Posterior vena cava (tissue), 2 donors: ENCODE measurements around the gene CES4A. TPM values are rescaled to one million over a fixed set of nuclear protein-coding genes. Genes with fewer than 3 reads are reported as not detected.
A peak's percentile ranks its signal among the peaks of the same experiment; 100 is the strongest.
"Not testable (repeated sequence)": the region's sequence is repeated elsewhere in the genome, so short reads cannot be mapped to it uniquely, and the experiment has no call there.

Source experiments
- DNase-seq: peaks from one replicate; pipeline ENCODE4 v3.0.0-alpha.2; 2020; ENCODE audit warnings: low spot score
- intact Hi-C, 2 donors: fragments of 100-400 bp; cut with DNase I; formaldehyde crosslinking; loops; one replicate each; pipeline versions ENCODE4 v1.14.1 to v1.14.2; 2022 to 2023
- total RNA-seq, 2 donors: library from RNA; stranded (reverse); fragmentation: NEBNext Ultra II Directional; extraction: Animal tissue kit (Norgen Biotek cat#: 25700); gene quantifications; one replicate each; pipeline ENCODE4 v1.2.1, GENCODE V29; 2021
- donor health status: DM: yes; HTN: yes; CAD: no.
- donor health status: DM: yes; HTN: yes; CAD: no.

The CES4A gene
- total RNA-seq, 2 donors from 2014 or later: 2.8 to 7.4 TPM

DNA sequence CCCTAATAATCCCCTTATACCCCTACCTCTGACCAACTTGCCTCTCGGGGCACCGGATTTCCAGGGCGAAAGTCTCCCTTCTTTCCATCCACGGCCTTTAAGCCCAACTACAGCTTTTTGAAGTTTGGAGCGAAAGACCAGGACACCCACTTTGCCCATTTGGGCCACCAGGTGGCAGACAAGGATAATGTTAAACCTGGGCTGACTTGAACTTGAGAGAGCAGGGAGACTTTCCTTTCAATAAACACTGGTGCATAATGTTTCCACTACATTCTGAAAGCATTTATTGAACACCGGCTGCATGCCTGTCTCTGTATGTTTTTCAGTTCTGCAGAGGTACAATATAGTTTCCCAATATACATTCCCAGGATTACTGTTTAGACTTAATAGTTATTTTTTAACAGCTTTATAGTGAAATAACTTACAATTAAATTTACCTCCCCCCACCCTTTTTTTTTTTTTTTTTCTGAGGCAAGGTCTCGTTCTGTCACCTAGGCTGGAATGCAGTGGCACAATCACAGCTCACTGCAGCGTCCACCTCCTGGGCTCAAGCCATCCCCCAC, 34.2 kb upstream of the CES4A start:
- intact Hi-C loops: no loop called here
- peak; percentile 90 for DNase-seq

DNA sequence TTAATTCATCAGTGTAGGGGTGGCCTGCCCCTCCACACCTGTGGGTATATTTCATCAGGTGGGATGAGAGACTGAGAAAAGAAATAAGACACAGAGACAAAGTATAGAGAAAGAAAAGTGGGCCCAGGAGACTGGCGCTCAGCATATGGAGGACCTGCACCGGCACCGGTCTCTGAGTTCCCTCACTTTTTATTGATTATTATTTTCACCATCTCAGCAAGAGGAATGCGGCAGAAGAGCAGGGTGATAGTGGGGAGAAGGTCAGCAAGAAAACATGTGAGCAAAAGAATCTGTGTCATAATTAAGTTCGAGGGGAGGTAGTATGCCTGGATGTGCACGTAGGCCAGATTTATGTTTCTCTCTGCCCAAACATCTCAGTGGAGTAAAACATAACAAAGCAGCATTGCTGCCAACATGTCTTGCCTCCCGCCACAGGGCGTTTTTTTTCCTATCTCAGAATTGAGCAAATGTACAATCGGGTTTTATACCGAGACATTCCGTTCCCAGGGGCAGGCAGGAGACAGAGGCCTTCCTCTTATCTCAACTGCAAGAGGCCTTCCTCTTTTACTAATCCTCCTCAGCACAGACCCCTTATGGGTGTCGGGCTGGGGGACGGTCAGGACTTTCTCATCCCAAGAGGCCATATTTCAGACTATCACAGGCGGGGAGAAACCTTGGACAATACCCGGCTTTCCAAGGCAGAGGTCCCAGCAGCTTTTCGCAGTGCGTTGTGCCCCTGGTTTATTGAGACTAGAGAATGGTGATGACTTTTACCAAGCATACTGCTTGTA, 32.8 kb upstream of the CES4A start:
- DNase-seq: not testable (repeated sequence)
- intact Hi-C loops: loop anchor here in 1 of 2 donors (2.0 kb wide), 1 partner anchor 231 kb away; no protein-coding TSS in a partner anchor

GRCh38 chr16:66956154-66956457, 32.3 kb upstream of the CES4A start:
- intact Hi-C loops: loop anchor here in 1 of 2 donors (2.0 kb wide), 1 partner anchor 231 kb away; no protein-coding TSS in a partner anchor
- not testable (repeated sequence) for DNase-seq

DNA sequence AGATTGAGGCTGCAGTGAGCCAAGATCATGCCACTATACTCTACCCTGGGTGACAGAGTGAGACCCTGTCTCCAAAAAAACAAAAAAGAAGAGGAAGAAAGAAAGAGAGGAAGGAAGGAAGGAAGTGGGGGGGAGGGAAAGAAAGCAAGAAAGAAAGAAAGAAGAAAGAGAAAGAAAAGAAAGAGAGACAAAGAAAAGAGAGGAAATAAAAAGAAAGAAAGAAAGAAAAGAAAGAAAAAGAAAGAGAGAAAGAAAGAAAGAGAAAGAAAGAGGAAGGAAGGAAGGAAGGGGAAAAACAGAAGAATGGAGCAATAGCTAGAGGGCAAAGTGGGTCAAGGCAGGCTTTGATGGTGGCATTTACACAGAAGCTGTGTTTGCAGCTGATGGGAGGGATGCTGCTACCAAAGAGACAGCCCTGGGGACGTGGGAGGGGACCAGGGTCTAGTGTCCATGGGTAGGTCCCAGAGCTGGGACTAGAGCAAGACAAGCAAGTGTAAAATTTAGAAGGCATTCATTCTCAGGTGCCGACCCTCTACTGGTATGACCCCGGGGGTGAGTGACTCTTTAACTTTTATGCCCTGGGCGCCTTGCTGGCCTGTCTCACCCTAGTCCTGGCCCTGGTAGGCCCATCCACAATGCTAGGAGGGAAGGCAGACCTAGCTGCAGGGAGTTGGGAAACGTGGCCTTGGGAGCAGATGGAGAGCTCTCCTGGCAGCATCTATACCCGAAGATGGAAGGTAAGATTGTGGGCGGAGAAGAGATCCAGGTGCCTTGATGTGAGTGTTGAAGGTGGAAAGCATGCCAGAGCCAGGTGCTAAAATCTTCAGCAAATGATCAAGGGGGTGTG, 29.3 kb upstream of the CES4A start:
- DNase-seq: no peak
- intact Hi-C loops: no loop called here

- intact Hi-C loops: no loop called here
Measured at GRCh38 chr16:66959704-66960161, 28.7 kb upstream of the CES4A start.

GRCh38 chr16:66960270-66960669, 28.1 kb upstream of the CES4A start:
- no peak for DNase-seq
- intact Hi-C loops: no loop called here

More at GRCh38 chr16:66959704-66960161, 28.7 kb upstream of the CES4A start:
- DNase-seq: peak; percentile 87

DNA sequence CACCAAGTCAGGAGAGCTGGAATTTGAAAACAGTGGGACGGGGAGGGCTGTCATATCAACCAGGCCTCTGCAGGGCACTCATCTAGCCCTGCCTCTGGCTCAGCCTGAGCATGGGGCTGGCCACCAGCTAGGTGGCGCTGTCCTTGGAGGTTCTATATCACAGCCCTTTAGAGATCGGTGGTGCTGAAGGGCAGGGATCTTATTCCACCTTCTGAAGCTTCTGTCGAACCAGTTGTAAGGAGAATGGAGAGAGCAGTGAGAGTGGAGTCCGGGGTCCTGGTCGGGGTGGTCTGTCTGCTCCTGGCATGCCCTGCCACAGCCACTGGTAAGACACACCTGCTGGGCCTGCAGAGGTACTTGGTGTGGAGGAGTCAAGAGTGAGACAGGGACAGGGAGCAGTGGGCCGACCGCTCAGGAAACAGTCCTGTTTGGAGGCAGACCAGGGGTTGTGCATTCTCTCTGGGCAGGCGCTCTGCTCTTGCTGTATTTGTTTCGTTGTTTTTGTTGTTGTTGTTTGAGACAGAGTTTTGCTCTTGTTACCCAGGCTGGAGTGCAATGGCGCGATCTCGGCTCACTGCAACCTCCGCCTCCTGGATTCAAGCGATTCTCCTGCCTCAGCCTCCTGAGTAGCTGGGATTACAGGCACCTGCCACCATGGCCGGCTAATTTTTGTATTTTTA, 27.2 kb upstream of the CES4A start, which contains the start of gene CES3:
Gene CES3, plus strand, starts transcription at position 202 of the 680 bp plus-strand sequence. Its CDS starts 42 bp downstream, at position 244.
- no peak for DNase-seq
- intact Hi-C loops: no loop called here

GRCh38 chr16:66961914-66962313, 26.5 kb upstream of the CES4A start:
- intact Hi-C loops: no loop called here
- no peak for DNase-seq

DNA sequence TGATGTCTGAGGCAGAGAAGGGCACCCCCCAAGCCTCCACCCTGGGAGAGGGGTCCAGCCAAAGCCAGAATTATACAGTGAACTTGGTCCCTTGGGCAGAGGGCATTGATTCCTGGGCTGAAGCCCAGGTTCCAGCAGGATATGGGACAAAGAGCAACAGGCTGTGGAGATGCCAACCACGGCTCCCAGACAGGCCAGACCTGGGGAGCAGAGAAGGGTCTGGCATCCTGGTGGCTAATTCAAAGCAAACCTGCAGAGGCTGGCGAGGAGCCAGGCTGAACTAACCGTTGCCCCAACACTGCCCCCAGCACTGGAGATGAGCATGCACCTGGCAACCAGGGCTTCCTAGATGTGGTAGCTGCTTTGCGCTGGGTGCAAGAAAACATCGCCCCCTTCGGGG, 24.3 kb upstream of the CES4A start:
- DNase-seq: no peak
- intact Hi-C loops: no loop called here

GRCh38 chr16:66968847-66969246, 19.5 kb upstream of the CES4A start:
- intact Hi-C loops: no loop called here

GRCh38 chr16:66970775-66971720, 17.3 kb upstream of the CES4A start:
- intact Hi-C loops: loop anchor here in 1 of 2 donors (10.0 kb wide), 1 partner anchor 214 kb away; the partner anchor contains the start of gene MATCAP1
- DNase-seq: no peak

More at GRCh38 chr16:66968847-66969246, 19.5 kb upstream of the CES4A start:
- no peak for DNase-seq

GRCh38 chr16:66972983-66973382, 15.4 kb upstream of the CES4A start:
- DNase-seq: no peak
- intact Hi-C loops: loop anchor here in 1 of 2 donors (10.0 kb wide), 1 partner anchor 212 kb away; the partner anchor contains the start of gene MATCAP1

DNA sequence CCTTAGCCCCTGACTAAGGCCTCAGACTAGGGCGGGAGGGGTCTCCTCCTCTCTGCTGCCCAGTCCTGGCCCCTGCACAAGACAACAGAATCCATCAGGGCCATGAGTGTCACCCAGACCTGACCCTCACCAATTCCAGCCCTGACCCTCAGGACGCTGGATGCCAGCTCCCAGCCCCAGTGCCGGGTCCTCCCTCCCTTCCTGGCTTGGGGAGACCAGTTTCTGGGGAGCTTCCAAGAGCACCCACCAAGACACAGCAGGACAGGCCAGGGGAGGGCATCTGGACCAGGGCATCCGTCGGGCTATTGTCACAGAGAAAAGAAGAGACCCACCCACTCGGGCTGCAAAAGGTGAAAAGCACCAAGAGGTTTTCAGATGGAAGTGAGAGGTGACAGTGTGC, 14.7 kb upstream of the CES4A start:
- no peak for DNase-seq
- intact Hi-C loops: loop anchor here in 1 of 2 donors (10.0 kb wide), 1 partner anchor 211 kb away; the partner anchor contains the start of gene MATCAP1

DNA sequence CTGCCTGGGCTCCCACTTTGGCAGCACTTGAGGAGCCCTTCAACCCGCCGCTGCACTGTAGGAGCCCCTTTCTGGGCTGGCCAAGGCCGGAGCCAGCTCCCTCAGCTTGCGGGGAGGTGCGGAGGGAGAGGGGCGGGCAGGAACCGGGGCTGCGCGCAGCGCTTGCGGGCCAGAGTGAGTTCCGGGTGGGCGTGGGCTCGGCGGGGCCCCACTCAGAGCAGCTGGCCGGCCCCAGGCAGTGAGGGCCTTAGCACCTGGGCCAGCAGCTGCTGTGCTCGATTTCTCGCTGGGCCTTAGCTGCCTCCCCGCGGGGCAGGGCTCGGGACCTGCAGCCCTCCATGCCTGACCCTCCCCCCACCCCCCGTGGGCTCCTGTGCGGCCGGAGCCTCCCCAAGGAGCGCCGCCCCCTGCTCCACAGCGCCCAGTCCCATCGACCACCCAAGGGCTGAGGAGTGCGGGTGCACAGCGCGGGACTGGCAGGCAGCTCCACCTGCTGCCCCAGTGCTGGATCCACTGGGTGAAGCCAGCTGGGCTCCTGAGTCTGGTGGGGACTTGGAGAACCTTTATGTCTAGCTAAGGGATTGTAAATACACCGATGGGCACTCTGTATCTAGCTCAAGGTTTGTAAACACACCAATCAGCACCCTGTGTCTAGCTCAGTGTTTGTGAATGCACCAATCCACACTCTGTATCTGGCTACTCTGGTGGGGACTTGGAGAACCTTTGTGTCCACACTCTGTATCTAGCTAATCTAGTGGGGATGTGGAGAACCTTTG, 14.0 kb upstream of the CES4A start:
- intact Hi-C loops: loop anchor here in 1 of 2 donors (10.0 kb wide), 1 partner anchor 210 kb away; the partner anchor contains the start of gene MATCAP1
- DNase-seq: not testable (repeated sequence)

GRCh38 chr16:66974932-66975246, 13.5 kb upstream of the CES4A start:
- not testable (repeated sequence) for DNase-seq
- intact Hi-C loops: loop anchor here in 1 of 2 donors (5.0 to 10.0 kb wide), 2 partner anchors 182 to 210 kb away; partner anchors contain the start of genes FBXL8, MATCAP1 and TRADD

DNA sequence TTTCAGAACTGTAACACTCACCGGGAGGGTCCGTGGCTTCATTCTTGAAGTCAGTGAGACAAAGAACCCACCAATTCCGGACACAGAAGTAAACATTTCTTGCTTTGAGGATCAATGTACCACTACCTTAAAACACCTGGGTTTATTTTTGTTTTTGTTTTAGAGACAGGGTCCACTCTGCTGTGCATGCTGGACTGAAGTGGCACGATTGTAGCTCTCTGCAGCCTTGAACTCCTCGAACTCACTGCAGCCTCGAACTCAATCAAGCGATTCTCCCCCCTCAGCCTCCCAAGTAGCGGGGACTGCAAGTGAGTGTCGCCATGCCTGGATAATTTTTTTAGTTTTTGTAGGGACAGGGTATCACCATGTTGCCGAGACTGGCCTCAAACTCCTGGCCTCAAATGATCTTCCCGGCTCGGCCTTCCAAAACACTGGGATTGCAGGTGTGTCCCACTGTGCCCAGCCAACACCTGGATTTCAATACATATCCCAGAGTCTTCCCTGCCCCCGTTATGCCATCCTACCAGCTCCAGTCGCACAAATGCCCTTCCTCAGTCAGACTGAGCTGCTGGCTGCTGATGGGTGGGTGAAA, 13.0 kb upstream of the CES4A start:
- intact Hi-C loops: loop anchor here in 1 of 2 donors (5.0 to 10.0 kb wide), 2 partner anchors 182 to 209 kb away; partner anchors contain the start of genes FBXL8, MATCAP1 and TRADD
- no peak for DNase-seq
